ENCODE results near the gene ADCK1.
A peak's percentile ranks its signal among the peaks of the same experiment; 100 is the strongest.
"Not testable (repeated sequence)": the region's sequence is repeated elsewhere in the genome, so short reads cannot be mapped to it uniquely, and the experiment has no call there.

The ADCK1 gene, protein sequence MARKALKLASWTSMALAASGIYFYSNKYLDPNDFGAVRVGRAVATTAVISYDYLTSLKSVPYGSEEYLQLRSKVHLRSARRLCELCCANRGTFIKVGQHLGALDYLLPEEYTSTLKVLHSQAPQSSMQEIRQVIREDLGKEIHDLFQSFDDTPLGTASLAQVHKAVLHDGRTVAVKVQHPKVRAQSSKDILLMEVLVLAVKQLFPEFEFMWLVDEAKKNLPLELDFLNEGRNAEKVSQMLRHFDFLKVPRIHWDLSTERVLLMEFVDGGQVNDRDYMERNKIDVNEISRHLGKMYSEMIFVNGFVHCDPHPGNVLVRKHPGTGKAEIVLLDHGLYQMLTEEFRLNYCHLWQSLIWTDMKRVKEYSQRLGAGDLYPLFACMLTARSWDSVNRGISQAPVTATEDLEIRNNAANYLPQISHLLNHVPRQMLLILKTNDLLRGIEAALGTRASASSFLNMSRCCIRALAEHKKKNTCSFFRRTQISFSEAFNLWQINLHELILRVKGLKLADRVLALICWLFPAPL

GRCh38 chr14:77799863-77800730 lies at the start of gene ADCK1:
TSS of gene ADCK1 (plus strand) at chr14:77800109. CDS start at chr14:77818979, 18,870 bp downstream.
- DNase-seq, result peak; percentile 38

DNA sequence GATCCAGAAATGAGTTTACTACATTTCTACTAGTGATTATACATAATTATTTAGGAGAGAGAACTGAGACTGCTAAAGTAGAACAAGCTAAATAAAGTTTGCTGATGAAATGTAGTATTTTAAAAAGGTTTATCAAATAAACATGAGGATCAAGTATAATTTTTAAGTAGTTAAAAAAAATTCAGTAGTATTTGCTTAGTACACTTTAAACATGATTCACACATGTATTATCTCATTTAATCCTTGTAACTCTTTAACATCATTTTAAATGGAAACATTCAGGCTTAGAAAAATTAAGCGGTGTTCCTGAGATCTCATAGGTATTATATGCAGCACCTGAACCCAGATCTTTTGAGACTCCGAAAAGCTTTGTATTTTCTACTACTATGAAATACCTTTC lies 47.6 kb upstream of the ADCK1 start:
- no peak for DNase-seq

- no peak for DNase-seq
Observed at GRCh38 chr14:77752799-77753516, 47.0 kb upstream of the ADCK1 start.

DNA sequence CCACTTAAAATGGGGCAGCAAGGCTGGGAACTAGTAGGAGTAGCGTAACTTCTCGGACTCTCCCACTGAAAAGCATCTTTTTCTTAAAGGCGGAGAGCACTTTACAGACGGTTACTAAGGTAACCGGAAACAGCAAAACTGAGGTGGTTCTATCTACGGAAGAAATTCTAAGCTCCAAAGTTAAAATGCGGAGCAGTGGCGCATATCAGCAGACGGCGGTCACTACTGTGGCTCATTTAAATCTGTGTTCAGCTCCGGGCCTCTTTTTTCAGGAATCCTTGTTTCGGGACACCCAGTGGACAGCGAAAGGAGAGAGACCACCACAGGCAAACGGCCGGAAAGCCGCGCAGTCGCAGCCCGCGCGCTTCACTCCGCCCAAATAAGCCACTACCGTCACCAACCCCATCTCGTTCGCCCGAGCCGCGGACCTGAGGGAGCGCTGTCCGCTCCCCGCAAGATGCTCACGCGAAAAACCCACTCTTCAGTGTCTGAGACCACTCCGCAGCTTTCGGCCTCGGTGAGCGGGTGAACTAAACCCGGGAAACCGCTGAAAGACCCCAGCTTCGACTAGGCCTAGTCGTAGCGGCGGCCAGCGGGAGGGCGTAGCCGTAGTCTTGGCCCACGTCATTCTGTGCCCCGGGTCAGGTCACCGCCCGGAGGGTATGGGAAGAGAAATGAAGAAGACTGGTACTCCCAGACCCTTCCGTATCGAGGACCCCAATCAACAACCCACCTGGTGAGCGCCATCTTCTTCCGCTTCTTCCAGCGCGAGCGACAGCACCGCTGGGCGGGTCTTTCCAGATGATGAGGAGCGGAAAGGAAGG lies 39.3 kb upstream of the ADCK1 start, which contains the start of gene SNW1:
Gene SNW1, minus strand, starts transcription at position 776 of the 824 bp plus-strand sequence. Its CDS starts 29 bp downstream, at position 747.
- DNase-seq, result no peak

DNA sequence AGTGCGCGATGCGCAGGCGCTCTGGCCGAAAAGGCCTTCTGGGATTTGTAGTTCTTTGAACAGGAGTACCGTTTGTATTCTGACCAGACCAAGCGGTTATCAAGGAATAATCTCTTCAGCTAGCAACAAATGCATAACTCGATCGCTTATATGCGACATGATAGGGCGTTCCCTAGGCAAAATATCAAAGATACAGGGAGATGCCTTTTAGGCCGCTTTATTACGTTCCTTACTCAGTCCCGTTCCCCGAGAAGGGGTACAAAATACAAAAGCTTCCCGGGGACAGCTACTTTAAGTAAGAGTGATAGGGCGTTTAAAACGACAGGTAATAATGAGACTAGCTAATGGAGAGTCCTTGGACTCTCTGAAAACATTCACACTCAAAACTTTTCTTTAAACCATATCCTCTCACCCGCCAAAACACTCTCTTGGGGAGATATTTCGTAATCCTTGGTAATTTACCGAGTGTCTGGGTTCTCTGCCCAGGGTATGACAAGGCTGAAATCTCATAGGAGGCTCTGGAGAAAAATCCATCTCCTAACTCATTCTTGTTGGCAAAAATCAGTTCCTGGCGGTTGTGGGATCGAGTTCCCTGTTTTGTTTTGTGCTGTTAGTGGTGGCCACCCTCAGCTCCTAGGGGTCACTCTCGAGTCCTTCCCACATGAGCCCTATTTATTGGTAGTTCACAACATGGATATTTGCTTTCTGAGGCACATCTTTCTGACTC lies 38.5 kb upstream of the ADCK1 start:
- peak; percentile 63 for DNase-seq

DNA sequence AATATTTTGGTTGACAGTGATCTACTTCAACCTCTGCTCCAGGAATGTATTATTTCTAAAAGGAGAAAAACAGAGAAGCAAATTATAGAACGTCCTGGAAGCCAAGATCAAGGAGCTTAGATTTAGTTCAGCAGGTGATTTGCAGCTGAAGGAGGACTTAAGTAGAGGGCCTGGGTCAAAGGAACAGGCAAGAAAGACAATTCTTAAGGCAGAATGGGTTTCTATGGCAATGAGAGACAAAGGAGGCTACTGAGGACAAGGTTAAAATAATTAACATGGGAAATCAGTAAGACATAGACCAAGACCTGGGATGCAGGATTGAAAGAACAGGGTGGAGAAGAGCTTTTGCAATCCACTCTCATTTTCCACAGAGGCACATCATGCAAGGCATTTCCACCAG lies 36.6 kb upstream of the ADCK1 start:
- DNase-seq, result no peak

DNA sequence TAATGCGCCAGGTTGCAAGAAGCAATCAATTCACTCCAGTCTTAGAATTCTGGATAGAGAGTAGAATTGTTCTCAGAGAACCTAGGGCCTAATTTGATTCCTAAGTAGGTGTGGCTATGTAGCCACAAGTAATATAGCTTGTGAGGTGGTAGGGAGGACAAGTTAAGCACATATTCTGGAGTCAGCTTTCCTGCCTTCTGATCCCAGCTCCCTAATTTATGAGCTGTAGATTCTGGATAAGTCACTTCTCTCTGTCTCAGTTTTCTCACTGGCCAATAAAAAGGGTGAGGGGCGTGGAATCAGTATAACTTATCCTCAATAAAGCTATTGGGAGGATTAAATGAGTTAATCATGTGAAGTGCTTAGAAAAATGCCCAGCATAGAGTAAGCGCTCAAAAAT lies 35.9 kb upstream of the ADCK1 start:
- DNase-seq, result no peak

- DNase-seq, result not testable (repeated sequence)
Observed at GRCh38 chr14:77768442-77769069, 31.4 kb upstream of the ADCK1 start.

DNA sequence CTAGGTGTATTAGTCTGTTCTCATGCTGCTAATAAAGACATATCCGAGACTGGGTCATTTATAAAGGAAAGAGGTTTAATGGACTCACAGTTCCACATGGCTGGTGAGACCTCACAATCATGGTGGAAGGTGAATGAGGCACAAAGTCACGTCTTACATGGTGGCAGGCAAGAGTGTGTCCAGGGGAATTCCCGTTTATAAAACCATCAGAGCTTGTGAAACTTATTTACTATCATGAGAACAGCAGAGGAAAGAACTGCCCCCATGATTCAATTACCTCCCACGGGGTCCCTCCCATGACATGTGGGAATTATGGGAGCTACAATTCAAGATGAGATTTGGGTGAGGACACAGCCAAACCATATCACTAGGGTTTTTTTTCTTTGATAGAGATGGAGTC lies 25.9 kb upstream of the ADCK1 start:
- not testable (repeated sequence) for DNase-seq

GRCh38 chr14:77782202-77782601 lies 17.7 kb upstream of the ADCK1 start:
- no peak for DNase-seq

DNA sequence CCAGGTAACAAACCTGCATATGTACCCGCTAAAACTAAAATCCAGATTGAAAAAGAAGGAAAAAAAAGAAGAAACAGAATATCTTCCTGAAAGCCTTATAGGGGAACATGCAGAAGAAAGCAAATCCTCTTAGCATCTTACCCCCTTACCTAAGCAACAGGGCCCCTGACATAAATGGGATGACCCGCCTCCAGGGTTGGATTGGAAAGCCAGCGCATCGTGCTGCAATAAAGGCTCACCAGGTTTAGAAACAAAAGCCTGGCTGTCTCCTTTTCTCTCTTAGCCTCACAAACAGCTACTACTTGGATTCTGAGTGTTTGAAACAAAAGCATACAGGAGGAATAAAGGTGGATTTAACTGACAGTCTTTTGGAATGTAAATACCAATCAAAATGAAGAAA lies 13.8 kb upstream of the ADCK1 start:
- DNase-seq, result no peak

GRCh38 chr14:77790566-77791224 lies 9.2 kb upstream of the ADCK1 start:
- DNase-seq, result no peak

- no peak for DNase-seq
Observed at GRCh38 chr14:77791225-77791600, 8.7 kb upstream of the ADCK1 start.

GRCh38 chr14:77793255-77793654 lies 6.7 kb upstream of the ADCK1 start:
- not testable (repeated sequence) for DNase-seq

DNA sequence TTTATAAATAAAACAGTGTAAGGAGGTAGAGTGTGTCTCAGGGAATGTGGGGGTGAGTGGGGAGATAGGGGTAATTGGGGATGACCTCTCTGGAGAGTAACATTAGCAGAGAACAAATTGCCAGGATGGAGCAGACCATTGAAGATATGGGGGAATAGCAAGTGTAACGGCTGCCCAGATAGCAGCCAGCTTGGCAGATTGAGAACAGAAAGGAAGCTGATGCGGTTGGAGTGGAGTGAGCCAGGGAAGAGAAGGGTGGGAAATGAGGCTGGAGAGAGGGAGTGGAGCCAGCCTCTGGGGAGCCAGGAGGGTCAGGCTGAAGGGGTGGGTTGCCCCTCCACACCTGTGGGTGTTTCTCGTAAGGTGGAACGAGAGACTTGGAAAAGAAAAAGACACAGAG lies 5.6 kb upstream of the ADCK1 start:
- no peak for DNase-seq

DNA sequence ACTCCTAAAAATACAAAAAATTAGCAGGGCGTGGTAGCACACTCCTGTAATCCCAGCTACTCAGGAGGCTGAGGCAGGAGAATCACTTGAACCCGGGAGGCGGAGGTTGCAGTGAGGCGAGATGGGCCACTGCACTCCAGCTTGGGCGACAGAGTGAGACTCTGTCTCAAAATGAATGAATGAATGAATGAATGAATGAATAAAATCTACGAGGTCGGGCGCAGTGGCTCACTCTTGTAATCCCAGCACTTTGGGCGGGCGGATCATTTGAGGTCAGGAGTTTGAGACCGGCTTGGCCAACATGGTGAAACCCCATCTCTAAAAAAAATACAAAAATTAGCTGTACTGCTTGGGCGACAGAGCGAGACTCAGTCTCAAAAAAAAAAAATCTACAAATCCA lies 453 bp upstream of the ADCK1 start:
- DNase-seq, result not testable (repeated sequence)

DNA sequence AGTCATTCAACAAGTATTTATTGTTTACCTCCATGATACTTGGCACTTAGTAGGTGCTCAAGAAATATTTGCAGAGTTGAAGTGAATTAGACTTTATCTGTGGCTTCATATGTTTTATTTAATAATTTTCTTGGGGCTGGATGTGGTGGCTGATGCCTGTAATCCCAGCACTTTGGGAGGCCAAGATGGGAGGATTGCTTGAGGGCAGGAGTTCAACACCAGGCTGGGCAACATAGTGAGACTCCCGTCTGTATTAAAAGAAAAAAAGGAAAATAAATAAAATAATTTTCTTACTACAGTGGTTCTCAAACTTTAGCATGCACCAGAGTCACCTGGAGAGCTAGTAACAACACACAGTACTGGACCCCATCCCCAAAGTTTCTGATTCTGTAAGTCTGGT lies 905 bp downstream of the ADCK1 start:
- no peak for DNase-seq

DNA sequence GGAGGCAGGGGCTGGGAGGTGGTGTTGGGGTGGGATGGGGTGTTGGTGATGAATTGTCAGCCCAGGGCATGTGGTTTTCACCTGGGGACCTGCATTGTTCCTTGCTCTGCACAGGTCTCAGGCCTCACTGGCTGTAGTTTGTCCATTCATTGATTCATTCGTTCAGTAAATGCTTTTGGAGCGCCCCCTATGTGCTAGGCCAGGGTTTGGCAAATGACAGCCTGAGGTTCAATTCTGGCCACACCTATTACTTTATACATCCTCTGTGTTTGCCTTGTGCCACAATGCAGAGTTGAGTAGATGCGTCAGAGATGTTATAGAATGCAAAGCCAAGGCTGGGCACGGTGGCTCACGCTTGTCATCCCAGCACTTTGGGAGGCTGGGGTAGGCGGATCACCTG lies 4.7 kb downstream of the ADCK1 start:
- DNase-seq, result no peak

DNA sequence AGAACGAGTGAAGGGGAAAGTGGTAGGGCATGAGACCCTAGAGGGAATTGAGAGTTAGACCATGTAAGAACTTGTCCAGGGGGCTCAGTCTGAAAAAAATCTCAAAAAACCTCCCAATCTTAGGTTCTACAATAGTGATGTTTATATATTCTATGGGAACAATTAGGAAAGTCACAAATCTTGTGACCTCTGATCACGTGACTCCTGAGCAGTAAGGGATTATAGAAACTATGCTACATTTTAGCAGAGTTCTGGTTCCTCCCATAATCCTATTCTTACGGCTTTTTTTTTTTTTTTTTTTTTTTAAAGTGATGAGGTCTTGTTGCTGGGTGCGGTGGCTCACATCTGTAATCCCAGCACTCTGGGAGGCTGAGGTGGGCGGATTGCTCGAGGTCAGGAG lies 5.8 kb downstream of the ADCK1 start:
- no peak for DNase-seq

DNA sequence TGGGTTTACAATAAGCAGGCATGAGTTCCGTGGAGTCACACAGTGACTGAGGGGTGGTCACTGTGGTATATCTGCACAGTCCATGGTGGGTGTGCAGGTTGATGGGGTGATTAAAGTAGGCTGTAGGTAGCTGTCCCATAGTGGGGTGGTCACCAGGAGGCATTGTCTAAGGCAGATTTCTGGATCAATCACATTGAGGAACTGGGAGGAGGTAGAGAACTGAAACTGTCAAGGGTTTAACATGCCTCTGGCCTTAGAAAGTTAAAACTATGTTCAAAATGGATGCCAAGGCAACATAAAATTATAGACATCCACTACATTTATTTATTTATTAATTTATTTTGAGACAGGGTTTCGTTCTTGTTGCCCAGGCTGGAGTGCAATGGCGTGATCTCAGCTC lies 8.3 kb downstream of the ADCK1 start:
- no peak for DNase-seq

Data from GF-D8 (cell line).